PC-3 (cell line): Measurements from ENCODE around the gene EN1. TPM values are rescaled to one million over a fixed set of nuclear protein-coding genes. Genes with fewer than 3 reads are reported as not detected.

ENCODE experiments used
- ATAC-seq: fragments of 200-7000 bp; cut with Tn5 transposase; 2 replicates; pipeline ENCODE4 v1.9.1; 2020; ENCODE audit warnings: mild to moderate bottlenecking, moderate library complexity
- BruUV-seq: library from RNA; stranded (reverse); fragments of 400-500 nt; replicated peaks from 2 replicates; lab custom pipeline; 2021; lab: Mats Ljungman, UMichigan
- CTCF ChIA-PET: fragments of 300-600 bp; sonication (Branson Sonifier 250); formaldehyde crosslinking; loops from one replicate; lab custom pipeline; 2022; ENCODE audit warnings: antibody characterized with exemption; lab: Charles Lee
- POLR2A ChIA-PET: fragments of 300-600 bp; sonication (Branson Sonifier 250); formaldehyde crosslinking; loops from one replicate; lab custom pipeline; 2022; ENCODE audit warnings: antibody characterized with exemption; ENCODE audit not compliant: unreplicated experiment; lab: Charles Lee
- DNase-seq: peaks from one replicate; pipeline ENCODE4 v3.0.0-alpha.2; 2015
- H2AFZ ChIP-seq: fragments of 300-600 bp; sonication (generic); 2 replicates; pipeline ENCODE4 v1.6.0; 2016; ENCODE audit warnings: antibody characterized with exemption, low read length
- H3F3A ChIP-seq: fragments of 300-600 bp; sonication (generic); one replicate; pipeline ENCODE4 v1.6.0; 2017; ENCODE audit warnings: antibody characterized with exemption, low read length, control low read depth, mild to moderate bottlenecking; ENCODE audit not compliant: unreplicated experiment
- H3K27ac ChIP-seq: fragments of 300-600 bp; sonication (generic); 2 replicates; pipeline ENCODE4 v1.5.1; 2016; ENCODE audit warnings: mild to moderate bottlenecking, low read length
- H3K27me3 ChIP-seq: fragments of 300-600 bp; sonication (generic); 2 replicates; pipeline ENCODE4 v1.6.1; 2016; ENCODE audit warnings: low read length, mixed read lengths
- H3K36me3 ChIP-seq: fragments of 300-600 bp; sonication (generic); 2 replicates; pipeline ENCODE4 v1.6.1; 2016; ENCODE audit warnings: low read depth, mixed run types, low read length, mixed read lengths
- H3K4me1 ChIP-seq: fragments of 300-600 bp; sonication (generic); 2 replicates; pipeline ENCODE4 v1.5.1; 2016; ENCODE audit warnings: low read length; ENCODE audit not compliant: insufficient read depth
- H3K4me2 ChIP-seq: fragments of 300-600 bp; sonication (generic); 2 replicates; pipeline ENCODE4 v1.6.0; 2016; ENCODE audit warnings: low read length
- H3K4me3 ChIP-seq: fragments of 300-600 bp; sonication (generic); 2 replicates; pipeline ENCODE4 v1.5.1; 2016; ENCODE audit warnings: mild to moderate bottlenecking, low read length, mixed read lengths
- H3K79me2 ChIP-seq: fragments of 300-600 bp; sonication (generic); 2 replicates; pipeline ENCODE4 v1.6.1; 2017; ENCODE audit warnings: low read length, mixed read lengths
- H3K9ac ChIP-seq: fragments of 300-600 bp; sonication (generic); 2 replicates; pipeline ENCODE4 v1.6.0; 2016; ENCODE audit warnings: mild to moderate bottlenecking, low read length
- H3K9me2 ChIP-seq: fragments of 300-600 bp; sonication (generic); replicated peaks from 2 replicates; pipeline ENCODE4 v1.6.1; 2016; ENCODE audit warnings: mixed run types, low read length, mixed read lengths
- H3K9me3 ChIP-seq: fragments of 300-600 bp; sonication (generic); 2 replicates; pipeline ENCODE4 v1.6.1; 2016; ENCODE audit warnings: low read length, mixed read lengths
- H4K20me1 ChIP-seq: fragments of 300-600 bp; sonication (generic); 2 replicates; pipeline ENCODE4 v1.6.1; 2016; ENCODE audit warnings: low read length, mixed read lengths
- EZH2 ChIP-seq: fragments of 300-600 bp; sonication (generic); IDR thresholded peaks from one replicate; pipeline ENCODE4 v1.6.1; 2017; ENCODE audit warnings: antibody characterized with exemption, mild to moderate bottlenecking, low read length; ENCODE audit not compliant: unreplicated experiment
- EZH2phosphoT487 ChIP-seq: fragments of 300-600 bp; sonication (generic); IDR thresholded peaks from 2 replicates; pipeline ENCODE4 v1.6.1; 2018; ENCODE audit warnings: mild to moderate bottlenecking, antibody characterized with exemption, low read length, borderline replicate concordance
- intact Hi-C: fragments of 100-400 bp; cut with micrococcal nuclease; formaldehyde crosslinking; loops from 2 replicates; pipeline ENCODE4 v1.9.0; 2023
- total RNA-seq: library from RNA; depleted of rRNA; stranded (reverse); fragments of >200 nt; gene quantifications from 2 replicates; pipeline ENCODE4 v1.2.3, GENCODE V29; 2014
- TF ChIP-seq, protein P1 (sequence below): fragments of 300-600 bp; sonication (generic); conservative IDR thresholded peaks from 2 replicates; pipeline ENCODE4 v1.5.1; 2017; ENCODE audit warnings: antibody characterized with exemption, low read depth, mild to moderate bottlenecking, low read length

The EN1 gene
- total RNA-seq, 1 experiment from 2014 or later = 3.2 TPM

DNA sequence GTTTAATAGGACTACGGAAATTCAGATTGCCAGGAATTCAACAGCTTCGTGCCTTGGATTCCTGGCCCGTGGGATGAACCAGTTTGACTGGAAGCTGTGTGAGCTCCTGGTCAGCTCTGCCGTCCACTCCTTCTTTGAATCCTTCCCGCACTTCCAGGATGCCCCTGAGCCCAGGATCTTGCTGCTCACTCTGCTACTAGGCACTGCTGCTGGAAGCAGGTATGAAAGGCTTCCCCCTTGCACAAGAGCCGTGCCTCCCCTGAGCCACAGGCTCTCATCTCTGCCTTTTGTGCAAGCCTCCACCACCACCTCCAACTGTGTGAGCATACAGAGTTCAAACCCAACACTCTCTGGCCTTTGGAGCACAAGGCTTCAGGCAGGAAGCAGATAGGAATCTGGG is 34.9 kb downstream of the EN1 start:
- CTCF ChIA-PET = no interaction called here
- TF ChIP-seq EZH2 (no peak), EZH2phosphoT487 (no peak)
- TF ChIP-seq, protein P1, sequence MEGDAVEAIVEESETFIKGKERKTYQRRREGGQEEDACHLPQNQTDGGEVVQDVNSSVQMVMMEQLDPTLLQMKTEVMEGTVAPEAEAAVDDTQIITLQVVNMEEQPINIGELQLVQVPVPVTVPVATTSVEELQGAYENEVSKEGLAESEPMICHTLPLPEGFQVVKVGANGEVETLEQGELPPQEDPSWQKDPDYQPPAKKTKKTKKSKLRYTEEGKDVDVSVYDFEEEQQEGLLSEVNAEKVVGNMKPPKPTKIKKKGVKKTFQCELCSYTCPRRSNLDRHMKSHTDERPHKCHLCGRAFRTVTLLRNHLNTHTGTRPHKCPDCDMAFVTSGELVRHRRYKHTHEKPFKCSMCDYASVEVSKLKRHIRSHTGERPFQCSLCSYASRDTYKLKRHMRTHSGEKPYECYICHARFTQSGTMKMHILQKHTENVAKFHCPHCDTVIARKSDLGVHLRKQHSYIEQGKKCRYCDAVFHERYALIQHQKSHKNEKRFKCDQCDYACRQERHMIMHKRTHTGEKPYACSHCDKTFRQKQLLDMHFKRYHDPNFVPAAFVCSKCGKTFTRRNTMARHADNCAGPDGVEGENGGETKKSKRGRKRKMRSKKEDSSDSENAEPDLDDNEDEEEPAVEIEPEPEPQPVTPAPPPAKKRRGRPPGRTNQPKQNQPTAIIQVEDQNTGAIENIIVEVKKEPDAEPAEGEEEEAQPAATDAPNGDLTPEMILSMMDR = no peak
- POLR2A ChIA-PET = no interaction called here
- Histone ChIP-seq H3K79me2 (no peaks in the 10 kb centered on the region), H4K20me1 (no peaks in the 10 kb centered on the region), H3K4me3 (no peak overlapping the region), H3F3A (no peaks in the 10 kb centered on the region), H3K36me3 (no peaks in the 10 kb centered on the region), H3K27me3 (peaks cover 46% of the 10 kb centered on the region), H3K4me1 (no peaks in the 10 kb centered on the region), H3K27ac (no peak overlapping the region), H3K4me2 (no peak overlapping the region), H3K9me3 (no peaks in the 10 kb centered on the region), H3K9me2 (no peaks in the 10 kb centered on the region), H2AFZ (no peak overlapping the region), H3K9ac (no peak overlapping the region)
- DNase-seq = no peak
- ATAC-seq = no peak
- BruUV-seq = no TSS peak
- intact Hi-C loops = no loop called here

DNA sequence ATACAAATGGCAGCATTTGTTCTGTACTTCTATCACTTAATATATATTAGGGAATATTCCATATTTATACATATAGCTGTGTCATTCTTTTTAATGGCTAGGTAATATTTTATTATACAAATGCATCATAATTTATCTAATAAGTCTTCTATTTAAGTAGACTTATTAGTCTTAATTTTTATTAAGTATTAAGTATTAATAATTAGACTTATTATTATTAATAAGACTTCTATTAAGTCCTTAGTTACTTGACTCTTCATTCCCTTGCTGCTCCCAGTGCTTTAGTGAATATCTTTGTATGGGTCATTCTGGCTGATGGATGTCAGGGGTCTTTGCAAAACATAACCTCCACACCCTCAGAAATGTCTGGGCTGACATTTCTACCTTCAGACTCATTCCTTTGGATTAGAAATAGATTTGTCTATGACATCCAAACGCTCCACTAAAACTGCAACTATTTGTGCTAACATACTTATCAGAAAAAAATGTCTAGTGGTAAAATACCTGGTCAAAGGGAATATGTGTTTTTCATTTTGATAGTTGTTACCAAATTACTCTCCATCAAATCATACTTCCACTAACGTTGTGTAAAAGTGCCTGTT is 35.8 kb downstream of the EN1 start:
- no peaks in the 10 kb centered on the region for H3K9me3 ChIP-seq
- no TSS peak for BruUV-seq
- H3K4me3 ChIP-seq = no peak overlapping the region
- POLR2A ChIA-PET = no interaction called here
- no peak overlapping the region for H3K9ac ChIP-seq
- H3K9me2 ChIP-seq = no peaks in the 10 kb centered on the region
- peaks cover 45% of the 10 kb centered on the region for H3K27me3 ChIP-seq
- CTCF ChIA-PET = no interaction called here
- H3K4me2 ChIP-seq = no peak overlapping the region
- DNase-seq (no peak), ATAC-seq (no peak)
- no peaks in the 10 kb centered on the region for H3K36me3 ChIP-seq
- no peaks in the 10 kb centered on the region for H3K4me1 ChIP-seq
- intact Hi-C loops = no loop called here
- no peaks in the 10 kb centered on the region for H4K20me1 ChIP-seq
- H2AFZ ChIP-seq = no peak overlapping the region
- H3K27ac ChIP-seq = no peak overlapping the region
- no peaks in the 10 kb centered on the region for H3K79me2 ChIP-seq
- H3F3A ChIP-seq = no peaks in the 10 kb centered on the region
- TF ChIP-seq EZH2 (no peak), EZH2phosphoT487 (no peak)
- TF ChIP-seq, protein P1 = no peak

GRCh38 chr2:118810766-118811165 is 36.7 kb downstream of the EN1 start:
- Histone ChIP-seq H2AFZ (no peak overlapping the region), H3K9ac (no peak overlapping the region), H3K4me3 (no peak overlapping the region), H3K9me2 (no peaks in the 10 kb centered on the region), H3K79me2 (no peaks in the 10 kb centered on the region), H3K27ac (no peak overlapping the region), H3K36me3 (no peaks in the 10 kb centered on the region), H3K9me3 (no peaks in the 10 kb centered on the region), H4K20me1 (no peaks in the 10 kb centered on the region), H3K4me2 (no peak overlapping the region), H3K27me3 (peaks cover 51% of the 10 kb centered on the region), H3K4me1 (no peaks in the 10 kb centered on the region), H3F3A (no peaks in the 10 kb centered on the region)
- TF ChIP-seq EZH2phosphoT487 (no peak), EZH2 (no peak)
- TF ChIP-seq, protein P1 = no peak
- ChIA-PET CTCF (no interaction called here), POLR2A (no interaction called here)
- no TSS peak for BruUV-seq
- intact Hi-C loops = no loop called here
- no peak for DNase-seq
- ATAC-seq = no peak
